Activated naive CD4-positive, alpha-beta T cell treated with anti-CD3 and anti-CD28 coated beads, Interleukin-2, amount 10 ng/mL, durations not matched to agents 7 days and 5 days (primary cell): ENCODE data around the gene SFXN1.
A peak's percentile ranks its signal among the peaks of the same experiment; 100 is the strongest.
"Not testable (repeated sequence)": the region's sequence is repeated elsewhere in the genome, so short reads cannot be mapped to it uniquely, and the experiment has no call there.

Experiments
- CTCF ChIA-PET: fragments of 350-600 bp; sonication (Branson Sonifier 250); formaldehyde crosslinking; loops from one replicate; lab custom pipeline; 2021; ENCODE audit warnings: antibody characterized with exemption; lab: Charles Lee
- DNase-seq: peaks from one replicate; pipeline ENCODE4 v3.0.0-alpha.2; 2020
- H3K27ac Mint-ChIP-seq: one replicate; pipeline ENCODE4 v1.8.0; 2021; ENCODE audit warnings: mild to moderate bottlenecking, moderate library complexity, mixed read lengths
- H3K27me3 Mint-ChIP-seq: one replicate; pipeline ENCODE4 v1.8.0; 2021; ENCODE audit warnings: mild to moderate bottlenecking, mixed read lengths
- H3K36me3 Mint-ChIP-seq: one replicate; pipeline ENCODE4 v1.8.0; 2021; ENCODE audit warnings: mixed read lengths
- H3K4me1 Mint-ChIP-seq: one replicate; pipeline ENCODE4 v1.8.0; 2021; ENCODE audit warnings: mixed read lengths
- H3K4me3 Mint-ChIP-seq: one replicate; pipeline ENCODE4 v1.8.0; 2021; ENCODE audit warnings: mild to moderate bottlenecking, moderate library complexity, mixed read lengths
- H3K9me3 Mint-ChIP-seq: one replicate; pipeline ENCODE4 v1.8.0; 2021; ENCODE audit warnings: mixed read lengths

SFXN1 gene

GRCh38 chr5:175520873-175521272 lies 42.5 kb downstream of the SFXN1 start:
- H3K4me1 Mint-ChIP-seq: peaks cover 88% of the 10 kb centered on the region
- H3K36me3 Mint-ChIP-seq: peaks cover 77% of the 10 kb centered on the region
- CTCF ChIA-PET: interaction anchor here (0.7 to 0.9 kb wide), 3 partner anchors 9 to 137 kb away, joined by 3 to 5 read pairs (median 3); no protein-coding TSS in a partner anchor
- H3K9me3 Mint-ChIP-seq: peaks cover 15% of the 10 kb centered on the region
- no peaks in the 10 kb centered on the region for H3K27me3 Mint-ChIP-seq
- peak overlapping the region; percentile 92 for H3K27ac Mint-ChIP-seq
- DNase-seq: no peak
- peak overlapping the region; percentile 52 for H3K4me3 Mint-ChIP-seq

- Mint-ChIP-seq H3K4me3 (peak overlapping the region; percentile 52), H3K4me1 (peaks cover 83% of the 10 kb centered on the region), H3K27ac (peak overlapping the region; percentile 92), H3K9me3 (peaks cover 15% of the 10 kb centered on the region), H3K27me3 (no peaks in the 10 kb centered on the region), H3K36me3 (peaks cover 77% of the 10 kb centered on the region)
- DNase-seq: peak; percentile 49
- CTCF ChIA-PET: interaction anchor here (0.7 to 1.7 kb wide), 5 partner anchors 10 to 197 kb away, joined by 3 to 10 read pairs (median 3); no protein-coding TSS in a partner anchor
Measured at GRCh38 chr5:175521313-175521833, 43.0 kb downstream of the SFXN1 start.

GRCh38 chr5:175523292-175523691 lies 44.9 kb downstream of the SFXN1 start:
- Mint-ChIP-seq H3K27ac (peak overlapping the region; percentile 86), H3K4me1 (peaks cover 64% of the 10 kb centered on the region), H3K27me3 (no peaks in the 10 kb centered on the region), H3K4me3 (peak overlapping the region; percentile 52), H3K9me3 (peaks cover 13% of the 10 kb centered on the region), H3K36me3 (peaks cover 68% of the 10 kb centered on the region)
- CTCF ChIA-PET: interaction anchor here (1.0 to 1.7 kb wide), 2 partner anchors 9 to 11 kb away, joined by 3 to 10 read pairs; no protein-coding TSS in a partner anchor
- no peak for DNase-seq

DNA sequence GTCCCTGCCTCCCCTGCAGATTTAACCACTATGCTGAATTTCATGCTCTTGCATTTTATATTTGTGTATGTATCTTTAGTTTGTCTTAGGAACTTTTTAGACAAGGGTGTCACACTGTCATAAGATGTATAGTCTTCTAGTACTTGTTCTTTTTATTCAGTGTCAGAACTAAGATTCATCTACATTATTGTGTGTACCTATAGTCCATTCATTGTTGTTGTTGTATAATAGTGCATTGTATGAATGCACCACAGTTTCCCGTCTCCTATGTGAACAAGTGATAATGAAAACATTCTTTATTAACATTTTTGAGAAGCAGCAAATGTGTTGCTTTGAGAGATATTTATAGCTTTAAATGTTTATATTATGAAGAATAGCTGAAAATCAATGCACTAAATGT lies 45.9 kb downstream of the SFXN1 start:
- Mint-ChIP-seq H3K27ac (no peak overlapping the region), H3K27me3 (no peaks in the 10 kb centered on the region), H3K9me3 (peaks cover 4% of the 10 kb centered on the region), H3K36me3 (peaks cover 62% of the 10 kb centered on the region), H3K4me1 (peaks cover 55% of the 10 kb centered on the region), H3K4me3 (no peak overlapping the region)
- DNase-seq: no peak
- CTCF ChIA-PET: interaction anchor here (1.0 to 1.9 kb wide), 3 partner anchors 8 to 194 kb away, joined by 3 to 5 read pairs (median 3); no protein-coding TSS in a partner anchor

DNA sequence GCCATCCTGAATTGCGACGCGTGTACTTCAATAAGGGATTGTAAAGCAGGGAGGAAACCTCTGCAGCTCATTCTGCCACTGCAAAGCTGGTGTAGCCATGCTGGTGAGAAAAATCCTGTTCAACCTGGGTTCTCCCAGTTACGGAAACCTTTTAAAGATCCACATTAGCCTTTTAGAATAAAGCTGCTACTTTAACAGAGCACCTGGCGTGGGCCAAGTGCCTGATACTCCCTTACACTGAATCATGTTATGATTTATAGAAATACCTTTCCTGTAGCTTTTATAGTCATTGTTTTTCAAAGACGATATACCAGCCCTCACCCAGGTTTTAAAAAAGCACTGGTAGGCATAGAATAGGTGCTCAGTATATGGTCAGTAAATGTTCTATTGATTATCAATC lies 48.3 kb downstream of the SFXN1 start:
- CTCF ChIA-PET: interaction anchor here (0.5 to 1.5 kb wide), 5 partner anchors 15 to 192 kb away, joined by 3 to 5 read pairs (median 4); no protein-coding TSS in a partner anchor
- Mint-ChIP-seq H3K36me3 (peaks cover 50% of the 10 kb centered on the region), H3K9me3 (no peaks in the 10 kb centered on the region), H3K27ac (no peak overlapping the region), H3K4me1 (peaks cover 30% of the 10 kb centered on the region), H3K27me3 (no peaks in the 10 kb centered on the region), H3K4me3 (no peak overlapping the region)
- no peak for DNase-seq

GRCh38 chr5:175531361-175531760 lies 53.0 kb downstream of the SFXN1 start:
- no peak overlapping the region for H3K4me3 Mint-ChIP-seq
- peaks cover 30% of the 10 kb centered on the region for H3K4me1 Mint-ChIP-seq
- no peak for DNase-seq
- no peak overlapping the region for H3K27ac Mint-ChIP-seq
- no peaks in the 10 kb centered on the region for H3K27me3 Mint-ChIP-seq
- CTCF ChIA-PET: interaction anchor here (0.7 to 6.8 kb wide), 4 partner anchors 164 to 199 kb away, joined by 3 to 88 read pairs (median 9); no protein-coding TSS in a partner anchor
- peaks cover 39% of the 10 kb centered on the region for H3K36me3 Mint-ChIP-seq
- H3K9me3 Mint-ChIP-seq: no peaks in the 10 kb centered on the region

DNA sequence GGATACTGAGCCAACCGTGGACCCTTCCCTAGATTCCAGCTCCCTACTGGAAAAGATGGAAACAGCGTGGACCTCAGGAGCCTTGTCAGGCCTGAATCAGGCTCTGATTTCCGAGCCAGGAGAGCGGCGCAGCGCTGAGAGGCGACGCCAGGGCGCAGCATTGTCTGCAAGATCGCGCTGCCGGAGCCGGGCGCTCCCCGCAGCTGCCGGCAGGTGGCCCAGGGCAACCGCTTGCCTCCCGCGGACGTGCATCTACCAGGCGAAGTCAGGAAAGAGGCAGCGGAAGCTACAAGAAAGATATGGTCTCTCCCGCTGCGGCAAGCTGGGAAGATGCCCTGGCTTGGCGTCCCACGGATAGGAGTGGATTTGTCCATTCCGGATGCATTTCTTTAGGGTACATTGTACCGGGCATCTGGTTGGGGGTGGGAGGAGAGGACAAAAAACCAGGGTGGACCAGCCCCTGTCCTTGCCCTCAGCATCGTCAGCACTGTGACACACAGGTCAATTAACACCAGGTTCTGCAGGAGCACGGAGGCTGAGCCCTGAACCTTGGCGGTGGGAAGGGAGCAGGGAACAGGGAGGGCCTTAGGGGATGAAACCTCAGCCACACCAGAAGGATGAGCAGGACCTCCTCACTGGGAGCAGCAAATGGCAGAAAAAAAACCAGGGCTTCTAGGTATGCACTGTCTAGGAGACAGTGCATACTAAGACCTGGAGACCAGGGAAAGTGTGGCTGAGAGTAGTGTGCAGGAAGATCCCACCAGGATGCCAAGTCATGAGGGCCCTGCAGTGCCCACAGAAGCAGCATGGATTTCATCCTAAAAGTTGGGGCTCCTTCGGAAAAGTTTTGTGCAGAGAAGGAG lies 55.9 kb downstream of the SFXN1 start:
- Mint-ChIP-seq H3K27me3 (no peaks in the 10 kb centered on the region), H3K4me1 (peaks cover 42% of the 10 kb centered on the region), H3K36me3 (peaks cover 25% of the 10 kb centered on the region), H3K4me3 (peak overlapping the region; percentile 33), H3K9me3 (no peaks in the 10 kb centered on the region), H3K27ac (peak overlapping the region; percentile 9)
- CTCF ChIA-PET: interaction anchor here (0.6 to 9.5 kb wide), 45 partner anchors 8 to 353 kb away, joined by 3 to 99 read pairs (median 6); partner anchors contain the start of gene HRH2
- DNase-seq: peak; percentile 87

DNA sequence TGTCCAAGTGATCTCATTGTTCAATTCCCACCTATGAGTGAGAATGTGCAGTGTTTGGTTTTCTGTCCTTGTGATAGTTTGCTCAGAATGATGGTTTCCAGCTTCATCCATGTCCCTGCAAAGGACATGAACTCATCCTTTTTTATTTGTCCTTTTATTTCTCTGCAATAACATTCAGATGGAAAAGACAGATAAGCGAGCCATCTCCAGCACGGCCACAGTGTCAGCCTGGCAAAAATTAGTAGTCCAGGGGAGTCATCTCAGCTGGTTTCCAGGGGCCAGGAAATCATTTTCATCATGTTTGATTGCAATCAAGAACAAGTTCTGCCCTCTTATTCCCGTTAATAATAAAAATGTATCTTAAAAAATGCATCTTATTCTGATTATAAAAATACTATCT lies 57.0 kb downstream of the SFXN1 start:
- H3K27ac Mint-ChIP-seq, DNase-seq, H3K9me3 Mint-ChIP-seq, H3K27me3 Mint-ChIP-seq, H3K4me3 Mint-ChIP-seq: not testable (repeated sequence)
- peaks cover 19% of the 10 kb centered on the region for H3K36me3 Mint-ChIP-seq
- H3K4me1 Mint-ChIP-seq: peaks cover 42% of the 10 kb centered on the region
- CTCF ChIA-PET: interaction anchor here (1.2 to 9.5 kb wide), 19 partner anchors 9 to 357 kb away, joined by 3 to 99 read pairs (median 11); partner anchors contain the start of gene HRH2

DNA sequence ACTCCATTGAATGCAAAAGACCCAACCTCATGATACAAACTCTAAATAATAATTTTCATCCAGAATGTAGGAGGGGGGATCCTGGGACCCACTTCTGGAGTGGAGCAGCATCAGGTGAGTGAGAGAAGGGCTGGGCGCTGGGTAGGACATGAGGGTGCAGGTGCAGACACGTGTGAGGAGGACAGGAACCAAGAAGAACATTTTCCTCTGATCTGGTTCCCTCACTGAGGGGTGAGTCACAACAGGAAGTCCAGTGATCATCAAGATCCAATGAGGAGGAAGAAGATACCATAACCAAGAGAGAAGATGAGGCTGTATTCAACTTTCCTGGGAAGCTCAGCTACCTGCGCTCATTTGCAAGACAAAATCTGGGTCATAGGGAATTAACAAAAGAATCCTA lies 57.4 kb downstream of the SFXN1 start:
- H3K27ac Mint-ChIP-seq: peak overlapping the region; percentile 2
- no peaks in the 10 kb centered on the region for H3K9me3 Mint-ChIP-seq
- no peak overlapping the region for H3K4me3 Mint-ChIP-seq
- CTCF ChIA-PET: interaction anchor here (0.5 to 9.5 kb wide), 13 partner anchors 9 to 356 kb away, joined by 3 to 99 read pairs (median 16); no protein-coding TSS in a partner anchor
- peaks cover 17% of the 10 kb centered on the region for H3K36me3 Mint-ChIP-seq
- H3K4me1 Mint-ChIP-seq: peaks cover 42% of the 10 kb centered on the region
- H3K27me3 Mint-ChIP-seq: no peaks in the 10 kb centered on the region
- DNase-seq: no peak

DNA sequence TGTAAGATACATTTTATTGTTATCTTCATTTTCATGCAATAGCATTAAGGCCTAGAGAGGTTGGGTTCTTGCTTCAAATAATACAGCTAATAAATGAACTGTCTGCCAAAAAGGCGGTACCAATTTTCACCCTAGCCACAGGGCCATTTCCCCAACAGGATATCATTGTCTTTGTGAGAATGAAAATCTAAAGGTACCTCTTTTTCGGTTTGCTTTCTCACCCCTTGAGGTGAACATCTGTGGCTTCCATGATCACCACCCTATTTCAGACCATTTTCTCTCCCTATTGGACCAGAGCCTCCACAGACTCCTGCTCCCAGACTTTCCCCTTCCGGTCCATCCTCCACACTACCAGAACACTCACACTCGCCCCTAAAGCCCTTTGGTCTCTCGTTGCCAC lies 60.2 kb downstream of the SFXN1 start:
- DNase-seq: no peak
- Mint-ChIP-seq H3K9me3 (no peaks in the 10 kb centered on the region), H3K36me3 (peaks cover 7% of the 10 kb centered on the region), H3K4me3 (no peak overlapping the region), H3K4me1 (peaks cover 48% of the 10 kb centered on the region), H3K27me3 (peaks cover 7% of the 10 kb centered on the region), H3K27ac (no peak overlapping the region)
- CTCF ChIA-PET: interaction anchor here (0.9 to 9.5 kb wide), 4 partner anchors 159 to 192 kb away, joined by 4 to 99 read pairs (median 12); no protein-coding TSS in a partner anchor

GRCh38 chr5:175539936-175540335 lies 61.6 kb downstream of the SFXN1 start:
- Mint-ChIP-seq H3K27ac (no peak overlapping the region), H3K27me3 (peaks cover 9% of the 10 kb centered on the region), H3K36me3 (peaks cover 2% of the 10 kb centered on the region), H3K9me3 (no peaks in the 10 kb centered on the region), H3K4me1 (peaks cover 36% of the 10 kb centered on the region), H3K4me3 (no peak overlapping the region)
- no peak for DNase-seq
- CTCF ChIA-PET: interaction anchor here (1.0 to 9.5 kb wide), 4 partner anchors 118 to 190 kb away, joined by 5 to 99 read pairs (median 12); partner anchors contain the start of gene HRH2

DNA sequence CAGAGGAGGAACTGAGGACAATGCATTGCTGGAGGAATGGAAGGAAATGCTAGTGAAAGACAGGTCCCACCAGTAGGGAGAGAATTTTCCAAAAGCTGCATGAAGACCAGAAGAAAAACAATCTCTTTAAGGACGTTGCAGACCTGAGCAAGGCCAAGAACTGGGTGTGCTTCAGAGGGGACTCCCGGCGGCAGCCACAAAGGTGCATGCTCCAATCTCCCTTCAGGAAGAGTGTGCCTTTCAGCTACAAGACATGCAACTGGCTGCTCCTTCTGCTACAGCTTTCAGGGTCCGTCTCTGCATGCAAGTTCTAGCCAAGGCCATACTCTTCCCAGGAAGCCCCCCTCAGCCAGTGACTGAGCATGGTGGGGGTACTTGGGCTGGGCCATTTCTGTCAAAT lies 62.9 kb downstream of the SFXN1 start:
- no peak overlapping the region for H3K4me3 Mint-ChIP-seq
- no peaks in the 10 kb centered on the region for H3K9me3 Mint-ChIP-seq
- no peak for DNase-seq
- H3K27ac Mint-ChIP-seq: no peak overlapping the region
- H3K36me3 Mint-ChIP-seq: no peaks in the 10 kb centered on the region
- peaks cover 25% of the 10 kb centered on the region for H3K4me1 Mint-ChIP-seq
- CTCF ChIA-PET: interaction anchor here (1.0 to 9.5 kb wide), 3 partner anchors 155 to 188 kb away, joined by 3 to 99 read pairs (median 11); no protein-coding TSS in a partner anchor
- H3K27me3 Mint-ChIP-seq: peaks cover 16% of the 10 kb centered on the region

- no peak overlapping the region for H3K27ac Mint-ChIP-seq
- no peak overlapping the region for H3K4me3 Mint-ChIP-seq
- no peaks in the 10 kb centered on the region for H3K9me3 Mint-ChIP-seq
- no peak for DNase-seq
- H3K36me3 Mint-ChIP-seq: no peaks in the 10 kb centered on the region
- CTCF ChIA-PET: interaction anchor here (0.6 to 9.5 kb wide), 5 partner anchors 8 to 349 kb away, joined by 3 to 99 read pairs (median 5); no protein-coding TSS in a partner anchor
- H3K4me1 Mint-ChIP-seq: peaks cover 22% of the 10 kb centered on the region
- peaks cover 21% of the 10 kb centered on the region for H3K27me3 Mint-ChIP-seq
Measured at GRCh38 chr5:175542232-175542965, 64.0 kb downstream of the SFXN1 start.
